ENCODE measurements around the gene KRT86.
"Not testable (repeated sequence)": the region's sequence is repeated elsewhere in the genome, so short reads cannot be mapped to it uniquely, and the experiment has no call there.

The KRT86 gene

GRCh38 chr12:52291267-52291935 is 17.0 kb downstream of the KRT86 start, which contains the start of gene KRT81:
Gene KRT81, minus strand, starts transcription at chr12:52291534. Its CDS starts 69 bp downstream, at chr12:52291465.
- DNase-seq (ENCODE audit: low read depth), result no peak

- no peak for DNase-seq (ENCODE audit: low read depth)
These were observed 19.5 kb downstream of the KRT86 start for GRCh38 chr12:52293926-52294325.

- no peak for DNase-seq (ENCODE audit: low read depth)
These were observed 20.4 kb downstream of the KRT86 start for GRCh38 chr12:52294803-52295202.

GRCh38 chr12:52295663-52296062 is 21.2 kb downstream of the KRT86 start:
- no peak for DNase-seq (ENCODE audit: low read depth)

GRCh38 chr12:52296572-52297215 is 22.2 kb downstream of the KRT86 start:
- DNase-seq (ENCODE audit: low read depth), result no peak

- no peak for DNase-seq (ENCODE audit: low read depth)
These were observed 24.3 kb downstream of the KRT86 start for GRCh38 chr12:52298677-52299190.

- DNase-seq (ENCODE audit: low read depth), result no peak
These were observed 26.6 kb downstream of the KRT86 start for GRCh38 chr12:52300796-52301691.

GRCh38 chr12:52301721-52302120 is 27.3 kb downstream of the KRT86 start:
- DNase-seq (ENCODE audit: low read depth), result not testable (repeated sequence)

GRCh38 chr12:52302242-52302914 is 27.9 kb downstream of the KRT86 start:
- not testable (repeated sequence) for DNase-seq (ENCODE audit: low read depth)

- not testable (repeated sequence) for DNase-seq (ENCODE audit: low read depth)
These were observed 30.5 kb downstream of the KRT86 start for GRCh38 chr12:52304941-52305411.

GRCh38 chr12:52305921-52306705 is 31.7 kb downstream of the KRT86 start:
- no peak for DNase-seq (ENCODE audit: low read depth)

- no peak for DNase-seq (ENCODE audit: low read depth)
These were observed 32.3 kb downstream of the KRT86 start for GRCh38 chr12:52306731-52307130.

- DNase-seq (ENCODE audit: low read depth), result no peak
These were observed 33.7 kb downstream of the KRT86 start for GRCh38 chr12:52307836-52308805.

- no peak for DNase-seq (ENCODE audit: low read depth)
These were observed 34.5 kb downstream of the KRT86 start for GRCh38 chr12:52308806-52309425.

GRCh38 chr12:52310622-52311284 is 36.3 kb downstream of the KRT86 start:
- no peak for DNase-seq (ENCODE audit: low read depth)

GRCh38 chr12:52311285-52311648 is 36.8 kb downstream of the KRT86 start:
- no peak for DNase-seq (ENCODE audit: low read depth)

GRCh38 chr12:52312086-52312485 is 37.6 kb downstream of the KRT86 start:
- DNase-seq (ENCODE audit: low read depth), result no peak

- no peak for DNase-seq (ENCODE audit: low read depth)
These were observed 39.0 kb downstream of the KRT86 start for GRCh38 chr12:52313461-52313860.

- no peak for DNase-seq (ENCODE audit: low read depth)
These were observed 39.5 kb downstream of the KRT86 start for GRCh38 chr12:52313926-52314325.

Measured in stimulated activated CD8-positive, alpha-beta memory T cell treated with anti-CD3 and anti-CD28 coated beads, Interleukin-15, amount 100 ng/mL, for 24 hours (primary cell).